GM21447 (cell line): ENCODE data around the gene PLAAT4.
"Not testable (repeated sequence)": the region's sequence is repeated elsewhere in the genome, so short reads cannot be mapped to it uniquely, and the experiment has no call there.

Experiments
- ATAC-seq: cut with Tn5 transposase; IDR thresholded peaks from one replicate; pipeline ENCODE4 v1.9.1; 2021; ENCODE audit not compliant: unreplicated experiment

PLAAT4 gene

DNA sequence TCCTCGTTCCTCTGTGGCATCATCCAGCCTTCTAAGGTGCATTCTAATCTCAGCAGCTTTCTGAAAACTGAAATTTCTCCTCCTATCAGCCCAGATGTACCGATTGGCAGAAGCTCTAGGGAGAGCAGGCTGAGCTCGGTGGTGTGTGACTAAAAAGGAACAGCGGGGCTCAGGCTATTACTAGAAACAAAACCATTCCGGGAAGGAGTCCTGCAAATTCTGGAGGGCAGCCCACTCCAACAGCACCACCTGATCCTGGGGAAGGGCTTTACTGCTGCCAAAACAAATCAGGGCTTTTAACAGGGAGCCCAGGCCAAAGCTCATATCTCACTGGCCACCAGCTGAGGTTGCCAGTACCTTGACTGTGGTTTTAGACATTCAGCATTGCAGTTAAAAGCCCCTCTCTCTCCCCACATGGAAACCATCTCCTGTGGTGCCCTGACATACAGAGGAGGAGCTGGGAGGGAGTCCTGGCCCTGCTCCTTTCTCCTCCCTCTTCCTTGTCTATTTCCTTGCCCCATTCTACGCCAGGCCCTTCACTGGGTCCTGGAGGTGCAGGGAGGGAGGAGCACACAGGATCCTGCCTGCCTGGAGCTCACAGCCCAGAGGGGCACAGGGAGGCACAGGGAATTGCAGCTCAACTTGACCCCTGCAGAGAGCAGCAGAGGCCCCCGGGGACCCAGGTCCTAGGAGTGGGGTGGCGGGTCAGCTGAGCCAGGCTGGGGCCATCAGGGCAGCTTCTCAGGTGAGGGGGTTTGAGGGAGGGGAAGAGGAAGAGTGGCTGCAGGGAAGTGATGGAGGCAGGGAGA, 889 bp downstream of the PLAAT4 start:
- ATAC-seq, result no peak

DNA sequence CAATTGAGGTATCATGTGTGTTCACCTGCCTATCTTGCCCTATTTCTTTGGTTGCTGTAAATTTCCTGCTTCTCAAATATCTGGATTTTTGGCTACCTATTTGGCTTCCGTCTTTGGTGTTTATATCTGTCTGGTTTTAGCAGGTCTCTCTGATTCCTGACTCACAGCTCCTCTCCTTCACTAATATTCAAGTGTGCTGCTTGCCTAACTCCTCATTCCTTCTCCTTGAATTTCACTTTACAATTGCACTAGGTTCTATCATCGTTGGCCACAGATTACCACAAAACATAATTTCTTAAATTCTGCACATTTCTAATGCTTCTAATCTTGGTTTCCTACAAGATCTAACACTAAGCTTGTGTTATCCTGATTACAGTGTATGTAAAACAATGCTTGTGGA, 5.9 kb downstream of the PLAAT4 start:
- not testable (repeated sequence) for ATAC-seq

DNA sequence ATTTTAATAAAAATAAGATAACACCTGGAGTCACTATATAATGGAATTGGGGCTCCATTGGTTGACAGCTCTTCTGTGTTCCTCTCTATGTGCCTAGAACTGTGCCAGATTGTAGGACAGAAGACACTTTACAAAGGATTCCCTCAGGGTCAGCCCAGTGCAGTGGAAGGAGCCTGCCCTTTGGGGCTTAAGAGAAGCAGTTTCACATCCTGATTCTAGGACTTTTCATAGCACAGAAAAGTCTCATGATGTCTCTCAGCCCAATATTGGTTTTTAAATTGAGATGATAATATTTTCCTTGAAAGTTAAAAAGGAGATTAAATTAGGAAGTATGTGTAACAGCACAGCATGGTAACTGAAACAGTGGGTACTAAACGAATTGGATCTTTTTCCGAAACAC, 7.1 kb downstream of the PLAAT4 start:
- no peak for ATAC-seq

DNA sequence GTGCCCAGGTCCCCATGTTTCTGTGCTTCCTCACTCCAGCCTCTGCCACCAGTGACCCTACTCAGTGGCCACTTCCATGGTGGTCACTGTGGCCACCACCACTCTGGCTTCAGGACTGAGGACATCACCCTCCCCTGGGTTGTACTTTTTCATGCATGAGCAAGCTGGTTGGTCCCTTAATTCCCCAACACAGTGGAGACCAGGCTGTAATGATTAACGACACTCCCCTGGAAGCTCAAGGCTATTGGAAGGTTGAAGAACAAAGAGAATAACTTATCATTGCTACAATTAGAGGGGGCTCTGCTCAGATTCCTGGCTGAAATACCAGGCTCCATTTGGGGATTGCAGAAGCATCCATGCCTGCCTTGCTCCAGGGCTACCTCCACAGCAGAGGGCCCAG, 10.5 kb downstream of the PLAAT4 start:
- ATAC-seq, result no peak

DNA sequence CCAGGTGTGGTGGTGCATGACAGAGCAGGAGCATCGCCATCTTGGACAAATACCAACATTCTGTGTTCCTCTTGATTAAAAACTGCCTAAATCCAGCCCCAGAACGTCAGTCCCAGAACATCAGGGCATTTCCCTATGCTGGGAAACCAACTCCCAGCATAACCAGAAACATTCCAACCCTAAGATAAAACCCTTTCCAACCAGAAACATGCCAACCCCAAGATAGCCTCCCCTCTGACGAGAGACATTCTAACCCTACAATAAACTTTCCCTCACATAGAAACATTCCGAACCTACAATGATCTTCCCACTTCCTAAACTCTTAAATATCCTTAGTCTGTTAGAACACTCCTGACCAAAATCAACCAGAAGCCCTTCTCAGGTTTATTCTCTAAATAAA, 11.6 kb downstream of the PLAAT4 start:
- no peak for ATAC-seq

DNA sequence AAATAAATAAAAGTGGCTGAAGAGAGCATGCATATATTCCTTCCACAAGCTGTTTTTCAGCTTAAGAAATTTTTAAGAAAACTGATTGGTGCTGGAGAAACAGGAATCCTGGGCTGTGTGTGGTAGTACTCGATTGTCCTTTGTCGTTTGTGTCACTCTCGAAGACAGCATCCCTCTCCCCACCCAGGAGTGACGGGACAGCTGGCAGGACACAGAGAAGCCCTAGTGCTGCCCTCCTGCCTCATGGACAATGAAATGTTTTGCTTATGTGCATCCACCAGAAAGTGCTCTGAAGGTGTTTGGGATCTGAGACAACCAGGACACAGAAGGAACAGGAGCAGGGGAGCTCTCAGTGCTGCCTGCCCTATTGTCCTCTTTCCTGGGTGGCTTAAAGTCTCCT, 12.8 kb downstream of the PLAAT4 start:
- no peak for ATAC-seq

DNA sequence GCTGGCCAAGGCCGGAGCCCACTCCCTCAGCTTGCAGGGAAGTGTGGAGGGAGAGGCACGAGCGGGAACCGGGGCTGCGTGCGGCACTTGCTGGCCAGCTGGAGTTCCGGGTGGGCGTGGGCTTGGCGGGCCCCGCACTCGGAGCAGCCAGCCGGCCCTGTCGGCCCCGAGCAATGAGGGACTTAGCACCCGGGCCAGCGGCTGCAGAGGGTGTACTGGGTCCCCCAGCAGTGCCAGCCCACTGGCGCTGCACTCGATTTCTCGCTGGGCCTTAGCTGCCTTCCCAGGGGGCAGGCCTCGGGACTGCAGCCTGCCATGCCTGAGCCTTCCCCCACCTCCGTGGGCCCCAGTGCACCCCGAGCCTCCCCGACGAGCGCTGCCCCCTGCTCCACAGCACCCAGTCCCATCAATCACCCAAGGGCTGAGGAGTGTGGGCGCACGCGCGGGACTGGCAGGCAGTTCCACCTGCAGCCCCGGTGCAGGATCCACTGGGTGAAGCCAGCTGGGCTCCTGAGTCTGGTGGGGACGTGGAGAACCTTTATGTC, 13.6 kb downstream of the PLAAT4 start:
- not testable (repeated sequence) for ATAC-seq

DNA sequence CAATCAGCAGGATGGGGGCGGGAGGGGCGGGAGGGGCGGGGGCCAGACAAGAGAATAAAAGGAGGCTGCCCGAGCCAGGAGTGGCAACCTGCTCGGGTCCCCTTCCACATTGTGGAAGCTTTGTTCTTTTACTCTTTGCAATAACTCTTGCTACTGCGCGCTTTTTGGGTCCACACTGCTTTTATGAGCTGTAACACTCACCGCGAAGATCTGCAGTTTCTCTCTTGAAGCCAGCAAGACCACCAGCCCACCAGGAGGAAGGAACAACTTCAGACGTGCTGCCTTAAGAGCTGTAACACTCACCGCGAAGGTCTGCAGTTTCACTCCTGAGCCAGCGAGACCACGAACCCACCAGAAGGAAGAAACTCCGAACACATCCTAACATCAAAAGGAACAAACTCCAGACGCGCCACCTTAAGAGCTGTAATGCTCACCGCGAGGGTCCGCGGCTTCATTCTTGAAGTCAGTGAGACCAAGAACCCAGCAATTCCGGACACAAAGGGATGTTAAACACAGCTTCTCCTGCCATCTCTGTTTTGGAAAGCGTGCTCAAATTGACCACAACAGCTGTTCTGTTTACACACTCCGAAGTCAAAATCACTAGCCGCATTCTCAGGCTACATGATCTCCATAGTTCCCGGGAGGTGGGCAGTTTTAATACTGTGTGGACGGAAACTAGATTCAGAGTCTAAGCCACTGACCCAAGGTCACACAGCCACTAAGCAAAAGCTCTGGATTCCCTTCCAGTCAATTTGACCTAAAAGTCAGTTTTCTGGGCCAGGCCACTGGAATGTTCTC, 14.7 kb downstream of the PLAAT4 start:
- no peak for ATAC-seq

DNA sequence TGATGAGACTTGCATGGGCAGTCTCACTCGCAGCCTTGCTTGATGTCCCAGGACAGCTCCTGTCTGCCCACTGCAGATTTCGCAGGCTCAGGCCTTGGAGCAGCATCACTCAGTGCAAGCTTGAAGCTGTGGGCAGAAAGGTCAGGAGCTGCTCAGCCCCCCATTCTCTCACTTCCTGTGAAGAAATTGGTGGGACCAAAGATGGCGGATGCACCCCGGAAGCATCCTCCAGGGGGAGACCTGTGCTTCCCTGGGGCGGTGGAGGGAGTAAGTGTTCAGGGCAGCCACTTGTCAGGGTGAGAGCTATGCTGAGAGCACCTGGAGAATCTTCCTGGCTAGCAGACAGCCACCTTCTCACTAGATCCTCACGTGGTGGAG, 15.3 kb downstream of the PLAAT4 start:
- no peak for ATAC-seq

DNA sequence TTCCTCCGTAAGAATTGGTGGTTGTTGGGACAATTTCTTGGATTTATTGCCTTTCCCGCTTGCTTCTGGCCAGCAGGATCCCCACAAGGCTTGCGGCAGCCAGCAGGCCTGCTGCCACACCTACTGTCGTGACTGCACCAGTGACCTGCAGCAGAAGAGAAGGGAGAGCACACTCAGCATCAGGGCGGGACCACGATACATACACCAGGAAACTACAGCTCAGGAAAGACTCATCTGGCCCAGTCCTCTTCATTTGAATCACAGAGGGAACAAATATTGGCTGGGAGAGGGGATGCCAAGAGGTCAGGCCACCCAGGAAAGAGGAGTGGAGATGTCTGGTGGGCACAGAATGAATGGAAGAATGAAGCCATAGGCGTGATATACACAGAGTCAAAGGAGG, 16.3 kb downstream of the PLAAT4 start:
- ATAC-seq, result no peak

DNA sequence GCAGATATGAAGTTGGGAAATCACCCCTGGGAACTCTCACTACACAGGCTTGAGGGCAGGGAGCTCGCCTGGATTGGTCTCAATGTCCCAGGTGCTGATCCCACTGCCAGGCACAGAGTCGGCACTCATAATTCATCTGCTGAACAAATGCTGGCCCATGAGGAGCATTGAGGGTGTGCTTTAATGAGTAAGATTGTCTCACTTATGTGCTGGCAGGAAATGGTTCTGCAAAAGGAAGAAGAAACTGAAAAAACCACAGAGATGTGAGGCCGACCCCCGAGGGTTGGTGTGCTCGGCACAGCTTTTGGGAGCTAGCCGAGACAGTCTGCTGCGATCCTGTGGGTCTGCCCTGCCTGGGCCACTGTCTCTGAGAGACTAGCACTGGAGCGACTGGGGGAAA, 17.2 kb downstream of the PLAAT4 start:
- ATAC-seq, result peak; percentile 85

DNA sequence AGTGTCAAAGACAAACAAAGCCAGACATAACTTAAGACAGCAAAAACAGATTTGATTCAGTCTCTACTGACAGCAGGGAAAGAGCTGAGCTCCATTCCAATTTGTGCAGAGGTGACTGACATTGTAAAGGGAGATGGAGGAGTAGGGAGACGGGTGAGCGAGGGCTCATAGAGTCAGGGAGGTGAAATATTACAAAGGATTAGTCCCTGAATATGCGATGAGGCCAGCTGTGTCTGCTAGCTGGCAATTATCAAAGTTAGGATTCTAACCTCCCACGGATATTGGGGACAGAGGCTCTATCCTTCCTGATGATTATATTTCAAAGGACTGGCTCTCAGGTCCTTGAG, 18.2 kb downstream of the PLAAT4 start:
- ATAC-seq, result no peak

DNA sequence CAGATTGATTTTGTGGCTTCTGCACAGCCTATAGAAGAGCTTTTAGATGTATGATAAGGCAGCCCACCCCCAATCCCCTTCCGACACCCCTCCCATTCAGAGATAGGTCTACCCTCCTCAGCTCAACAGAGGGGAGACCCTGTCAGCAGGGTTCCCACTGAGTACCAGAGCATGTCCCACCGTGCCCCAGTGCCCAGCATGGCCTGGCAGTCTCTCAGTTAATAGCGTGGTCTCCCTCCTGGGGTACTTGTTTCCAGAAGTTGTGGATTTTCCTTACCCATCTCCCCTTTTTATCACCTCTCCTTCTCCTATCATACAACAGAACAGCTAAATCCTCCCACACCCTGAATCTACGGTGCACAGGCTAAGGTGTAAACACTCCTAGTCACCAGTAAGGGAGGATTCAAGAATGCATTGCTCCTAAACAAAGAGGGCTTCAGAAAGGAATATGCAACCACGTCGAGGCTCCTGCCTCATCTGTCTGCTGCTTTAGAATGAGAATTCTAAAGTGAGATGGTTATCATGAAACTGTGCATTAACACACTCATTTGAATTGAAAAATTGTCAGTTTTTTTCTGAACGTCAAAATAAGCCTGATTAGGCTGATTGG, 19.9 kb downstream of the PLAAT4 start:
- ATAC-seq, result no peak

DNA sequence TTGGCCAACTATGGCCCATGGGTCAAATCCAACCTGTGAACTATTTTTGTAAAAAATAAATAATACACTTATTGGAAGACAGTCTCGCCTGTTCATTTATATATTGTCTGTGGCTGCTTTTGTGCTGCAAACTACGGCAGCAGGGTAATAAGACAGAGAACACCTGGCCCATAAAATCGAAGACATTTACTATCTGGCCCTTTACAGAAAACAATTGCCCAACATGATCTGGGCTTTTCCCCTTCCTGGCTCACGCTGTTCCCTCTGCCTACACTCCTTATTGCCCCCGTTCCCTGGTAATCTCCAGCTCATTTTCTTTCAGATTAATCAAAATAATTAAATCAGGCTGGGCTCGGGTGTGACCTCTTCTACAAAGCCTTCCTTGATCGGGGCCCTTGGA, 21.0 kb downstream of the PLAAT4 start:
- ATAC-seq, result no peak

DNA sequence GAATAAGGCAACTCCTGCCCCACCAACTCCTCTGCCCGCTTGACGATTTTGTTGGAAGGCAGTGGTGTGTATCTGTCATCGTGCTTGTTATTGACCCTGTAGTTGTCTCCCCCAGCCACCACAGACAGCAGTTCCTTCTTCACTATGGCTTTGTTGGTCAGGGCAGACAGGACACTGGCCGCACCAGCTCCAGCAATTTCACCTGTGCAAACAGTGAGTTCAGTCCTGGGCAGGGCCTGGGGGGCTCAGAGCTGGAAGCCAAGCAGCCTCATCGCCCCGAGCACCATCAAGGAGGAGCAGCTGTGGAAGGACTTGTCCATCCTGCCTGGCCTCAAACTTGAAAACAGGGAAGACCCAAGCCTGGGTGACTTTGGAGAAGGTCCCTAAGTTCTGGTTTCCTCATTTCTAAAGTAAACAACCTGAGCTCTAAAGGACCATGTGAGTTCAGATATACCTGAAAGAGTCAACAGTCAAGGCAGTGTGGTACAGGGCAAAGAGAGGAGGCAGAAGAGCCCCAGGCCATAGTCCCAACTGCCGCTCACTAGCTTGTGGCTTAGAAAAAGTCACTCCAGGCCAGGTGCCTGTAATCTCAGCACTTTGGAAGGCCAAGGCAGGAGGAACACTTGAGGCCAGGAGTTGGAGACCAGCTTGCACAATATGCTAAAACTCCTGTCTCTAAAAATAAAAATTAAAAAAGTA, 22.0 kb downstream of the PLAAT4 start:
- no peak for ATAC-seq

DNA sequence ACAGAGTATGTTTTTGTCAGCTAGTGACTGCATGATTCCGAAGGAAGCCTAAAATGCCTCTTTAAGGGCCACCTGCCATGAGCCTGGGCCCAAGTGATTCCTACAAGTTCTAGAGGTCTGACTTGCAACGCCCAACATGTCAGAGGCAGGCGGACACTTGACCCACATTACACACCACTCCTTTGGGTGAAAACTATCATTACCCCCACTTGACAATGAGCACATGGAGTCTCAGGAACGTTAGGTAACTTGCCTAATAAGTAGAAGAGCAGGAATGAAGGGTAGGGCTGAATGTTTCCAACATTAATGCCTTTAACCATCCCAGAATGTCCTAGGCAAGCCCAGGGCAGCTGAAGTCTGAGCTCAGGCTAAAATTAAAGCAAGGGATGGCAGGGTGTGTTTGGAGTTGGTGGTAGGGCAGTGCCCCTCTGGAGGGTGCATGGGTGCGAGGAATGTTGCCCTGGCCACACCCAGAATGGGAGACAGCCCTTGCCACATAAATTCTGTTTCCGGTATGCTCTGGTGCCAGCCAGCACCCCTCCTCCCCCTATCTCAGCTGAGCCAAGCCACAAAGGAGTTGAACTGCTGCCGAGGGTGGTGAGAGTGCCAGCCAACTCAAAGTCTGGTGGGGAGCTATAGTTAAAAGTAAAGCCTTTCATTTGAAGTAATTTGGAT, 24.0 kb downstream of the PLAAT4 start:
- ATAC-seq, result no peak

DNA sequence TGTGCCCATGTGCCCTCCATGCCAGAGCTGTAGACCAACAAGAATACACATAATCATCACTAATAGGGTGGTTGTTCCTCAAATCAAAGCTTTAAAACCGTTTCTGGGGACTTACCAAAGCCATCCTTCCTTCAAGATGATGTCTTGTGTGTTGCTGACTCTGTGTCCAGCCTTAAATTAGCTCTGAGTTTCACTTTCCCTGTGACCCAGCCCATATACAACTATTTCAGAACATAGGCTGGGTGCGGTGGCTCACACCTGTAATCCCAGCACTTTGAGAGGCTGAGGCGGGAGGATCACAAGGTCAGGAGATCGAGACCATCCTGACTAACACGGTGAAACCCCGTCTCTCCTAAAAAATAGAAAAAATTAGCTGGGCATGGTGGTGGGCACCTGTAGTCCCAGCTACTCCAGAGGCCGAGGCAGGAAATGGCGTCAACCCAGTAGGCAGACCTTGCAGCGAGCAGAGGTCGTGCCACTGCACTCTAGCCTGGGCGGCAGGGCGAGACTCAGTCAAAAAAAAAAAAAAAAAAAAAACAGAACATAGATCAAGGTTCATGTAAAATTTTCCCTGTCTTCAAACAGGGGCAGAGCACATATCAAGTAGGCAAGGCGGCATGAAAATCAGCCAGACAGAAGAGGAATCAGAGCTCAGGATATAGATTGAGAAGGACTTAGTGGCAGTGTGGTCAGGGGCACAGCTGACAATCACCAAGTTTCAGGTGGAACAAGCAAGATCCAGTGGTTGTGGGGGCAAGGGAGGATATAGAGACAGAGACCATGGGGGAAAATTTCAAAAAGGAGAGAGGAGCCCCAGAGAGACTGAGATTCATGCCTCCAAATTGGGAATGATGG, 26.8 kb downstream of the PLAAT4 start, which contains the start of gene PLAAT2:
Gene PLAAT2, minus strand, starts transcription at position 179 of the 855 bp plus-strand sequence. Its CDS starts 55 bp downstream, at position 124.
- ATAC-seq, result no peak

DNA sequence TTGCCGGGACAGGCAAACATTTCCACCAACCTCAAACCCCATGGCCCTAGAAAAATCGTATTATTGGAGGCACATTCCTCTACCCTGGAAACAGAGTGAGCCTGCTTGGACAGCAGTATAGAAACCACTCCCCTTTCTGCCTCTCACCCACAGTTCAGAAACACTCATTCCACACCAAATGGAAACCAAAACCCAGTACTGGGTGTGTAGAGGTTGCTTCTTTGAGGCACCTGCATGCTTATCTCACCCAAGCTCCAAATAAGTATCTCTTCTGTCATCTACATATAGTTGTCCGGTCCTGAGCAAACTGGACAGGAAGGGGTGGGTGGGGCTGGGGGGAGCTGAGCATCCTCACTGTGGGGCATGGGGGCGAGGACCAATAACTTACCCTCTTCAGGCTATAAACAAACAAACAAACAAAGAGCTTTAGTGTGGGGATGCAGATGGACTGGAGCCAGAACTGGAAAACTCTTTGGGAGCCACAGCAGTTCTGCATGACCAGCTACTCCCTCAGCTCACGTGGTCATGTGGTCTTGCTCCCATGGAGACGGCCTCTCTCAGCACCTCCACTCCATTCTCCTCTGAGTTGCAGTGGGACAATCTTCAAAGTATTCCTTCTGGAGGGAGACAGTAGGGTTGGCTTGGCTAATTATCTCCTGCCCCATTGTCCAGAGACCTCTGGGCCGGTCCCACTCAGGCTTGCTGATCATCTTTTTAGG, 27.6 kb downstream of the PLAAT4 start:
- ATAC-seq, result peak; percentile 65

DNA sequence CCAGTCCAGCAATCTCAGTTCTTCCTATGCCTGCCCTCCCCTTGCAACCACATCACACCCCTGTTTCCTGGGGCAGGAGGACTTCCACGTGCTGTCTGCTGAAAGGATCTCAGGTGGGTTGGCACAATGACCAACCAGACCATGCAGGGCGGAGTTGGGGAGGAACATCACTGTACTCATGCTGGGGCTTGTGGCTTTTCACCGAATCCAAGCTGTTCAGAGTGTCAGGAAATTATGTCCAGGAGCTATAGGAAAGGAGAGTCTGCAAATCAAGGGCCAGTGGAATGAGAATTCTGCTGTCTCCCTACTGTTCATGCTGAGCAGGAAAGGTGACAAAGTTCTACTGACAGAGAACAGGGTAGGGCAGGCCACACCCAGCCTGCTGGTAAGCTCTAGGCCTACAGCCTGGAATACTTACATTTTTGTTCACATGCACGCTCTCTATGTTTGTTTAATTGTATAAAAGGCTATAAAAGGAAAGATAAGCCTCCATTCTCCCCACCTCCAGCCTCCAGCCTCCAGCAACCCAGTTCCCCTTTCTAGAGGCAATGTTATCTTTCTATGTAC, 28.3 kb downstream of the PLAAT4 start:
- no peak for ATAC-seq
